HG02759 (cell line): ENCODE data around the gene RPL36A.
A peak's percentile ranks its signal among the peaks of the same experiment; 100 is the strongest.

ENCODE experiments used
- ATAC-seq: cut with Tn5 transposase; IDR thresholded peaks from one replicate; pipeline ENCODE4 v1.9.1; 2021; ENCODE audit warnings: mild to moderate bottlenecking, moderate library complexity; ENCODE audit not compliant: unreplicated experiment

Gene RPL36A

DNA sequence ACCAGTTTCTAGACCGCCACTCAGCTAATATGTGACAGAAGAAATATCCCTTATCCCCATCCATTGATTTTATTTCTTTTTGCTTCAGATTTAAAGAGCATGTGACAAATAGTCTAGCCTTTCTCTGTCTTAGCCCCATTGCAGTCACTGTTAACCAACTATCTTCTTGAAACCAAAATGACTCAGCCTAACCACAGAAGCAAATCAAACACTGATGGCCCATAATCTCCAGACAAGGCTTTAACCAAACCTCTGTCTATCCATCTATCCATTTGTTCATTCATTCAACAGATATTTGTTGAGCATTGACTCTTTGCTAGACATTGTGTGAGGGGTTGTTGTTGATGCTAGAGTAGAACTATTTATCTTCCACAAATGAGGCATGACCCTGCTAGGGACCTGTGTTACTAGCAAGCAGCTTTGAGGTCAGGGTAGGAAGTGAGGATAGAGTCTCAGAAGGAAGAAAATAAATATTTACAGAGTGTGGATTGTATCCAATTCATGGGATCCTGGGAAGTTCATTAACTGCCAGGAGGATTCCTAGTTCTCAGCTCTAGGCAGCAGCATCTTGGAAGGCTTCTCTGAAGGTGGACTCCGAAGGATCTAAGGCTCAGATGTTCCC is 39.8 kb downstream of the RPL36A start:
- peak; percentile 97 for ATAC-seq

DNA sequence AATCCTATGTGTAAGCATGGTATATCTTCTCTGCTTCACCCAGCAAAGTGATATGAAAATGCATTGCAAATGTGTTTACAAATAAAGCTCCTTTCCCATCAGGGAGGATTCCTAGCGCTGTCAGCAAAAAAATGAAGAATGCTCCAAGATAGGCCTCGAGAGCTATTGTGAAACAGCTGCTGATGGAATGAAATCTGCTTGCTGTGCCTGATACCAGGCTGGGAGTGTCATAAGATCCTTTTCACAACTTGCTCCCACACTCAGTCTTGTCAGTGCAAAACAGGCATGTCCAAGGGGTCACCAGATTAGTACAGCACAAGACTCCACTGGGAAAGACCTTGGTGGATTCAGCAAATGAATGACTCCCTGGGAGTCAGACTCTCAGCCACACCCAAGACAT is 51.3 kb downstream of the RPL36A start:
- ATAC-seq = no peak
